A673 (cell line): ENCODE measurements around the gene ARAP2. TPM values are rescaled to one million over a fixed set of nuclear protein-coding genes. Genes with fewer than 3 reads are reported as not detected.

Experiments used
- BruUV-seq: library from RNA; stranded (reverse); fragments of 400-500 nt; replicated peaks from 2 replicates; lab custom pipeline; 2021; lab: Mats Ljungman, UMichigan
- CTCF ChIA-PET: fragments of 300-600 bp; sonication (Branson Sonifier 250); formaldehyde crosslinking; loops from one replicate; lab custom pipeline; 2022; ENCODE audit warnings: antibody characterized with exemption; lab: Charles Lee
- POLR2A ChIA-PET: fragments of 300-600 bp; sonication (Branson Sonifier 250); formaldehyde crosslinking; loops from one replicate; lab custom pipeline; 2022; ENCODE audit warnings: antibody characterized with exemption; ENCODE audit not compliant: low non-redundant PET; lab: Charles Lee
- DNase-seq: peaks from one replicate; pipeline ENCODE4 v3.0.0-alpha.2; 2015; ENCODE audit warnings: low spot score
- H3K27ac ChIP-seq: fragments of 200-600 bp; sonication (generic); 2 replicates; pipeline ENCODE4 v1.5.1; 2016; ENCODE audit warnings: mixed run types, low read depth, mild to moderate bottlenecking, mixed read lengths, antibody characterized with exemption, low read length; ENCODE audit not compliant: poor library complexity, severe bottlenecking
- H3K27me3 ChIP-seq: fragments of 200-600 bp; sonication (generic); replicated peaks from 2 replicates; pipeline ENCODE4 v1.6.1; 2017; ENCODE audit warnings: mixed run types, low read depth, mild to moderate bottlenecking, mixed read lengths, antibody characterized with exemption, low read length; ENCODE audit not compliant: insufficient read depth, poor library complexity
- H3K36me3 ChIP-seq: fragments of 200-600 bp; sonication (generic); 2 replicates; pipeline ENCODE4 v1.6.1; 2016; ENCODE audit warnings: mixed run types, mild to moderate bottlenecking, mixed read lengths, antibody characterized with exemption, low read length; ENCODE audit not compliant: insufficient read depth, poor library complexity, severe bottlenecking
- H3K4me1 ChIP-seq: fragments of 200-600 bp; sonication (generic); 2 replicates; pipeline ENCODE4 v1.6.1; 2017; ENCODE audit warnings: mixed run types, mild to moderate bottlenecking, mixed read lengths, antibody characterized with exemption, low read length; ENCODE audit not compliant: insufficient read depth, poor library complexity, severe bottlenecking
- H3K4me3 ChIP-seq: fragments of 200-600 bp; sonication (generic); 2 replicates; pipeline ENCODE4 v1.5.1; 2016; ENCODE audit warnings: low read depth, mixed run types, mild to moderate bottlenecking, mixed read lengths, low read length; ENCODE audit not compliant: poor library complexity, severe bottlenecking
- H3K9me3 ChIP-seq: fragments of 200-600 bp; sonication (generic); 2 replicates; pipeline ENCODE4 v1.6.1; 2016; ENCODE audit warnings: mixed run types, low read depth, mild to moderate bottlenecking, mixed read lengths, antibody characterized with exemption, low read length; ENCODE audit not compliant: poor library complexity, severe bottlenecking
- EZH2 ChIP-seq: fragments of 200-600 bp; sonication (generic); IDR thresholded peaks from 2 replicates; pipeline ENCODE4 v1.6.1; 2017; ENCODE audit warnings: borderline replicate concordance, low read depth, mild to moderate bottlenecking, mixed read lengths, antibody characterized with exemption, low read length; ENCODE audit not compliant: poor library complexity, severe bottlenecking
- intact Hi-C: fragments of 100-400 bp; cut with micrococcal nuclease; formaldehyde crosslinking; loops from one replicate; pipeline ENCODE4 v1.10.0; 2022; ENCODE audit not compliant: unreplicated experiment
- total RNA-seq: library from RNA; stranded (reverse); gene quantifications from 2 replicates; pipeline ENCODE4 v1.2.3, GENCODE V29; 2021
- TF ChIP-seq, protein P1 (sequence below): fragments of 300-800, 200-600 bp; sonication (generic); conservative IDR thresholded peaks from 2 replicates; pipeline ENCODE4 v1.5.1; 2017; ENCODE audit warnings: low read depth, mild to moderate bottlenecking, antibody characterized with exemption, low read length, moderate library complexity, mixed read lengths

The ARAP2 gene
- total RNA-seq, 1 experiment from 2014 or later: 0.06 TPM

DNA sequence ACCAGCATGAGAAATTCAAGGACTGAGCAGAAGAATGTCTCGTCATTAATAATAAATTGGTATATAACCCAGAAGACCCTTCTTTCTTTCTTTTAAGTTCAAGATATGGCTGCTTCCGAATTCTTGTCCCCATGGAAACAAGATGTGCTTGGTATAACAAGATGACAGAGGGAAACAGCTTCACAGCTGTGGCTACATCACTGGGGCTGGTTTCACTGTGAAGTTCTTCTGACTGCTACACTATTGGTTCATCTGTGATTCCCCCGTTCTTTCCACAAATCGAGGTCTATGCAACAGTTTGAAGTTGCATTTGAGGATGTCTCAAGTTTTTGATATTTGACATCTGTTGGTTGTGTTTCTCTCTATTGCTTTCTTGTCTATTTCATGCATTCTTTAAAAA lies 24.8 kb upstream of the ARAP2 start:
- POLR2A ChIA-PET: no interaction called here
- TF ChIP-seq EZH2: no peak
- TF ChIP-seq, protein P1, sequence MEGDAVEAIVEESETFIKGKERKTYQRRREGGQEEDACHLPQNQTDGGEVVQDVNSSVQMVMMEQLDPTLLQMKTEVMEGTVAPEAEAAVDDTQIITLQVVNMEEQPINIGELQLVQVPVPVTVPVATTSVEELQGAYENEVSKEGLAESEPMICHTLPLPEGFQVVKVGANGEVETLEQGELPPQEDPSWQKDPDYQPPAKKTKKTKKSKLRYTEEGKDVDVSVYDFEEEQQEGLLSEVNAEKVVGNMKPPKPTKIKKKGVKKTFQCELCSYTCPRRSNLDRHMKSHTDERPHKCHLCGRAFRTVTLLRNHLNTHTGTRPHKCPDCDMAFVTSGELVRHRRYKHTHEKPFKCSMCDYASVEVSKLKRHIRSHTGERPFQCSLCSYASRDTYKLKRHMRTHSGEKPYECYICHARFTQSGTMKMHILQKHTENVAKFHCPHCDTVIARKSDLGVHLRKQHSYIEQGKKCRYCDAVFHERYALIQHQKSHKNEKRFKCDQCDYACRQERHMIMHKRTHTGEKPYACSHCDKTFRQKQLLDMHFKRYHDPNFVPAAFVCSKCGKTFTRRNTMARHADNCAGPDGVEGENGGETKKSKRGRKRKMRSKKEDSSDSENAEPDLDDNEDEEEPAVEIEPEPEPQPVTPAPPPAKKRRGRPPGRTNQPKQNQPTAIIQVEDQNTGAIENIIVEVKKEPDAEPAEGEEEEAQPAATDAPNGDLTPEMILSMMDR: no peak

DNA sequence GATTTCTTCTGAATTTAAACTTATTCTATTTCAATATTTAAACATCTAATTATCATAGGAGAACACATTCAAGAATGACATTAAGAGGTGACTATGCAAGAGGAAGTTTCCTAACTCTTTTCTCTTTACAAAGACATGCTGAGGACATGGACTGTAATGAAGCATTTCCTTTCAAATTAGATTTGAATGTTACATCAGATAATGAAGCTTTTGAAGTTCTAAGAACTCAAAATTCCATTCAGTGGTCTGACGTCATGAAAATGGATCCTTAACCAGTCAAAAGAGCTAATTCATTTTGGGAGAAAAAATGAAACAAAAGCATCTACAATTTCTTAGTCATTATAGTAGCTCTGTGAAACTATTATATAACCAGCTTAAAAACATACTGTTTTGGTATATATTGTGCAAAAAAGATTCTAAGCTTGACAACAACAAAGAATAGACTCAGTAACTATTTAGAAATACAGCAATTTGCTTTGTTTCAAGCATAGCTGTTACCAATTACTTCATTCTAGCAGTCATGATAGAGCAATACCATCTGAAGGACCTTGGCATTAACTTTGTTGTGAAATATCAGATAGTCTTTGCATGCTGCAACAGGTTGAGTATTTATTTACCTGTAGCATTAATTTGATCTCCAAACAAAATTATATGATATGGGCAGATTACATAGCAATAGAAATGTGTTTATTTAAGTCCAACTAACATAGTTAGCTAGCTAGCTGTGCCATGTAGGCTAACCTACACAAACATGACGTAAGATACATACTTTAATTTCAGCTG lies 23.4 kb upstream of the ARAP2 start:
- ChIA-PET POLR2A (no interaction called here), CTCF (no interaction called here)
- H3K9me3 ChIP-seq: no peaks in the 10 kb centered on the region
- H3K27me3 ChIP-seq: no peaks in the 10 kb centered on the region
- no peak overlapping the region for H3K27ac ChIP-seq
- H3K4me3 ChIP-seq: no peak overlapping the region
- no peak for DNase-seq
- no peaks in the 10 kb centered on the region for H3K36me3 ChIP-seq
- BruUV-seq: no TSS peak
- intact Hi-C loops: no loop called here
- no peak for TF ChIP-seq EZH2
- TF ChIP-seq, protein P1: no peak
- no peaks in the 10 kb centered on the region for H3K4me1 ChIP-seq

More for the DNA sequence above, 24.8 kb upstream of the ARAP2 start:
- intact Hi-C loops: no loop called here
- CTCF ChIA-PET: no interaction called here
- no peaks in the 10 kb centered on the region for H3K27me3 ChIP-seq
- DNase-seq: no peak
- no peaks in the 10 kb centered on the region for H3K9me3 ChIP-seq
- no TSS peak for BruUV-seq
- H3K4me1 ChIP-seq: no peaks in the 10 kb centered on the region
- no peak overlapping the region for H3K4me3 ChIP-seq
- H3K36me3 ChIP-seq: no peaks in the 10 kb centered on the region
- H3K27ac ChIP-seq: no peak overlapping the region

DNA sequence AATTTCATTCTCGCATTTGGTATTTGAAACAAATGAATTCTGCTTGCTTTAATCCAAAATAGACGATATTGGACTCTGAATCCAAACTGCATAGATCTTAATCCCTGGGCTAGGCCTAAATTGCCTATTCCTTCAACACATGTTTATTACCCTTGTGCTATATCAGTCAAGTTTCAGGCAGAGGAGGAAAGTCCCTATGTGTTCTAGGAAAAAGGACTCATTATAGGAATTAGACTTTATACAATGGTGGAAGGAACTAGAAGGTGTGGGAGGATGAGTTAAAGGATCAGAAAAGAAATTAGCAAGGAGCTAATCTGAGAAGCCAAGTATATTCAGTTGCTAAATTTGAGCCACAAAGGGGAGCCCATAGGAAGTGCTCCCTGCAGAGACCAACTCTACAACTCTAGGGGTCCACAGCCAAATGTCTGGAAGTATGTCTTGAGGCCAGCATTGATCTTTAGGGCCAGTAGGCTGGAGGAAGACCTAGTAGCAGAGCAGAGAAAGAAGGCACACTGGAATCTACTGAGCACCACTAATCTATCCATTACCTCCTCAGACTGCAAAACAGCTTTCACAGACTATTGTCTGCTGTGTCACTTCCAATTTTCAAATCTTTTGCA lies 20.0 kb upstream of the ARAP2 start:
- POLR2A ChIA-PET: no interaction called here
- BruUV-seq: no TSS peak

More for the DNA sequence above, 20.0 kb upstream of the ARAP2 start:
- no peaks in the 10 kb centered on the region for H3K4me1 ChIP-seq
- no peaks in the 10 kb centered on the region for H3K27me3 ChIP-seq
- no peak for TF ChIP-seq EZH2
- TF ChIP-seq, protein P1: no peak
- no peak overlapping the region for H3K27ac ChIP-seq
- H3K36me3 ChIP-seq: no peaks in the 10 kb centered on the region
- CTCF ChIA-PET: no interaction called here
- H3K4me3 ChIP-seq: no peak overlapping the region
- intact Hi-C loops: no loop called here
- no peaks in the 10 kb centered on the region for H3K9me3 ChIP-seq
- no peak for DNase-seq
